SKM-1 treated with dmso at 0.1 percent for 144 hours (cell line): Measurements from ENCODE around the gene COX20.
A peak's percentile ranks its signal among the peaks of the same experiment; 100 is the strongest.
"Not testable (repeated sequence)": the region's sequence is repeated elsewhere in the genome, so short reads cannot be mapped to it uniquely, and the experiment has no call there.

Experiments used
- DNase-seq: peaks from one replicate; lab custom pipeline; 2025; ENCODE audit not compliant: unreplicated experiment; lab: John Stamatoyannopoulos, UW

The COX20 gene

DNA sequence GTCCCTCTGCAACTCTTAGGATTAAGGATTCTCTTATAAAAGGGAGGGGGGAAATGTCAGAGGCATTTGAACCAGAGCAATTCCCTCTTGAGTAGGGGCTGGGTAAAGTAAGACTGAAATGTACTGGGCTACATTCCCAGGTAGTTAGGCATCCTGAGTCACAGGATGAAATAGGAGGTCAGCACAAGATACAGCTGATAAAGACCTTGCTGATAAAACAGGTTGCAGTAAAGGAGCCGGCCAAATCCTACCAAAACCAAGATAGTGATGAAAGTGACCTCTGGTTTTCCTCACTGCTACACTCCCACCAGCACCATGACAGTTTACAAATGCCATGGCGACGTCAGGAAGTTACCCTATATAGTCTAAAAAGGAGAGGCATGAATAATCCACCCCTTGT, 14.3 kb upstream of the COX20 start:
- DNase-seq, result no peak

DNA sequence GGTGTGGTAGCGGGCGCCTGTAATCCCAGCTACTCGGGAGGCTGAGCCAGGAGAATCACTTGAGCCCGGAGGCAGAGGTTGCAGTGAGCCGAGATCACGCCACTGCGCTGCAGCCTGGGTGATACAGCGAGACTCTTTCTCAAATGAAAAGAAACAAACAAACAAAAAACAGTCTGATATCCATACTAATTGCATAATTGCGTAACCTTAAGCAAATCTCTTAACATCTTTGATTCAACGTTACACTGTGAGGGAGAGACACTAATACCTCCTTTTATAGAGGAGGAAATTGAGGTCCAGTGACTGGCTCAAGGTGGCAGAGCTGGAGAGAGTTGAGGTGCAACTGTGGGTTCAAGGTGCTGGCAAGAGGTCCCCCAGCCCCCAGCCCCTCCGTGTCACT, 12.6 kb upstream of the COX20 start:
- DNase-seq, result no peak

DNA sequence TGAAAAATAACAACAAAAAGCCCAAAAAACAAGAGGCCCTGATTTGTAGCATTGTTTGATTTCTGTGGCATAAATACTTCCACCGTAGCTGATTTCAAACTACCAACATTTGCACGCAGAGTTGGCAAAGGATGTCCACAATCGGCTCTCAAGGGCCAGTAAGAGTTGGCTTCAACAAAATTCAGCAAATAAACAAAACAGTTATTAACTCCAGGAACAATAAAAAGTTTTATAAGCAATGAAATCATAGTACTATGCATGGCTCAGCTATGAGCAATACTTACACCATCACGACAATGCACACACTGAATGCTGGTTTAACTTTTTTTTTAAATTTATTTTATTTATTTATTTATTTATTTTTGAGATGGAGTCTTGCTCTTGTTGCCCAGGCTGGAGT, 8.7 kb upstream of the COX20 start:
- DNase-seq, result no peak

DNA sequence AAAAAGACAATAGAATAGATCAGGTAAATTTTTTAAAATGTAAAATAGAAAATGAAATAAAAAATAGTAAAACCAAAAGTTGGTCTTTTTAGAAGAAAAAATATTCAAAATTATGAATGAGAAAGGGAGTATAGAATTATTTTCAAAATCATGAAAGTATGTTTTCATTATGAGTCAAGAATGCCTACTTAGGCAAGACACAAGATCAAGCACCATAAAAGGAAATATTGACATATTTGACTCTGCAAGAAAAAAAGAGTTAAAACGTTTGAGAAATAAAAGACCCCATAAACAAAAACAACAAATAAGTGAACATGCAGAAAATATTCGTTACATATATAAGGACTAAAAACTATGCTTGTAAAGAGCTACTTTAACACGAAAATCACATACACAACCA, 4.8 kb upstream of the COX20 start:
- no peak for DNase-seq

DNA sequence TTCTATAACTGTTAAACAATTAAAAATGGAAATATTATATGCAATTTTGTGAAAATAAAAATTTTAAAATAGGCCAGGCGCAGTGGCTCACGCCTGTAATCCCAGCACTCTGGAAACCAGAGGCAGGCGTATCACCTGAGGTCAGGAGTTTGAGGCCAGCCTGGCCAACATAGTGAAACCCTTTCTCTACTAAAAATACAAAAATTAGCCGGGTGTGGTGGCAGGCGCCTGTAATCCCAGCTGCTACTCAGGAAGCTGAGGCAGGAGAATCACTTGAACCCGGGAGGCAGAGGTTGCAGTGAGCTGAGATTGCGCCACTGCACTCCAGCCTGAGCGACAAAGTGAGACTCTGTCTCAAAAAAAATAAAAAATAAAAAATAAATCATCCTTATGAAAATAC, 2.2 kb upstream of the COX20 start:
- not testable (repeated sequence) for DNase-seq

DNA sequence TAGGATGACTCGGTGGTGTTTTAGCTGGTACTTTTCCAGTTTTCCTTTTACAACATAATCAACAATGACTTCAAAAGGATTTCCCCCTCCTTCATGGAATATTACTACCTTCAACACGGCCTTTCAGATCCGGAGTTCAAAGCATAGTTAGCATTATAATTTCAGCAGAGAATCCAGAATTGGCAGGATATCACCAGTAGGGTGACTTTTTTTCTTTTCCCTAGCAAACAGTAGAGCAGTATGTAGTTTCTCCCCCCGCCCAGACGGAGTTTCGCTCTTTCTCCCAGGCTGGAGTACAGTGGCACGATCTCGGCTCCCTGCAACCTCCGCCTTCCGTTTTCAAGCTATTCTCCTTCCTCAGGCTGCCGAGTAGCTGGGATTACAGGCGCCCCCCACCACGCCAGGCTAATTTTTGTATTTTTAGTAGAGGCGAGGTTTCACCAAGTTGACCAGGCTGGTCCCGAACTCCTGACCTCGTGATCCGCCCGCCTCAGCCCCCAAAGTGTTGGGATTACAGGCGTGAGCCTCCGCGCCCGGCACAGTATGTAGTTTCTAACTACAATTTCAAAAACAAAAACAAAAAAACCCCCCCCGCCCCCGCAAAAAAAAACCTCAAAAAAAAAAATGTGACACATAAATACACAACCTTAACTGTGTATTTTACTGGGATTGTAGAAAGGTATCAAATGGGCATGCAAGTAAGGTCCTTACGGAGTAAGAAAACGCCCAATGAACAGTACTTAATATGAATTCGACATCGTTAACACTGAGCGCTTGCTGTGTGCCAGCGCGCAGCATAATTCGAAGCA, 1.5 kb upstream of the COX20 start:
- DNase-seq, result peak; percentile 91

DNA sequence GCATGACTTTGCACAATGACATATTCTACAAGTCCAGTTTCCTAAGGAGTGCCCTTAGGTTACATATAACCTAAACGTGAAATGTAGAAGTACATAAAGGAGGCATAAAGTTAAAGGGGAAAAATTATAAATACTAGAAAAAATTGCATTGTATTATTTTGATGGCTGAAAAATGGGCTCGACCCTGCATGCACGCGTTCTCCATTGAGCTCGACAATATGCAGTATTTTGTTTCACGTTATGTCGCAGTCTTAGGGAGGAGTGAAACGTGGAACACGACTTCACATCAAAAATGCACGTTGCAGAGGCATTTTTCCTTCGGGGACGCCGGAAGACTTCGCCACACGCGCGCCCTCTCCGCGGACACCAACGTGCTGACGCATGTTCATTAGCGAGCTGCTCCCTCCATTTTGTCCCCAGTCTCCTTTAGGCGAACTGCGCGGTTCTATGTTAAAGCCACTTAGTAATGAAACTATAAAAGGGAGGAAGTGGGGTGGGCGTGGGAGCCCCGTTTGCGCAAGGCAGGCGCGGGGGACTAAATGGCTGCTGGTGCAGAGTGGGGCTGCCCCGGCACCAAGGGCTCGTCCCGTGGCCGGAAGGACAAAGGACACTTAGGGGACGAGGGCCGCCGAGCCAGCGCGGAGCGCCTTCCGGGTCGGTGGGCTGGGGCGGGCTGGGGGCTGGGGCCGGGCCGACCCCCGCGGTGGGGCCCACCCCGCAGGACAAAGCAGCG, 749 bp upstream of the COX20 start:
- DNase-seq, result peak; percentile 97

DNA sequence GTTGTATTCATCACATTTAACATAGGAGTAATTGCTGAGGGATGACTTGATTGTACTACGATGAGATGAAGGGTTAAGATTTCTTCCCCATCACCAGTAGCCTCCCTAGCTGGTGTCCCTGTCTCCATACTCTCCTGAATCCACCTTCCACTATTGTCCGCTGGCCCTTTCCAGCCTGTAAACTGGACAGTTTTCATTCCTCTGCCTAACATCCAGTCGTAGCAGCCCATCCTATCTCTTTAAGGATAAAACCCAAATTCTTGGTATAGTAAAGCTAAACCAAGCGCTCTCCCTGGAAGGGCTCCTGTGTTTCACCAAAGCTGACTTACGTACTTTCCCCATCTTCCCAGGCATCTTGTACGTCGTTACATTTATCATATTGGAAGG, 670 bp downstream of the COX20 start:
- DNase-seq, result peak; percentile 42

DNA sequence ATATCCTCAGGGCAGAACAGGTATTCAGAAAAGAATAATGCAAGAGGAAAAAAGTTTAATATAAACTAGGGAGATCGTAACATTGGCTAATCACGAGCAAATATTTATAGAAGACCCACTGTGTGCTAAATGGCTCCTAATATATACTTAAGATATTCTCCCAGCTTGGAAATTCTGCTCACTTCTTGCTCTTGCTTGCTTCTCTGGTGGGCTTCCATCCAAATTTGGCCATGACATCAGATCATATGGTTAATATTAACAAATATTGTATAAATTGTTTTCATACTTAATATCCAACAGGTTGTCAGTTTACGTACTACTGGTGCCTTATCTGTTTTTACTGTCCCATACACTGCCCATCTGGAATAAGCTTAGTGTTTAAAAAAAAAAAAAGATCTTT, 1.1 kb downstream of the COX20 start:
- DNase-seq, result no peak

DNA sequence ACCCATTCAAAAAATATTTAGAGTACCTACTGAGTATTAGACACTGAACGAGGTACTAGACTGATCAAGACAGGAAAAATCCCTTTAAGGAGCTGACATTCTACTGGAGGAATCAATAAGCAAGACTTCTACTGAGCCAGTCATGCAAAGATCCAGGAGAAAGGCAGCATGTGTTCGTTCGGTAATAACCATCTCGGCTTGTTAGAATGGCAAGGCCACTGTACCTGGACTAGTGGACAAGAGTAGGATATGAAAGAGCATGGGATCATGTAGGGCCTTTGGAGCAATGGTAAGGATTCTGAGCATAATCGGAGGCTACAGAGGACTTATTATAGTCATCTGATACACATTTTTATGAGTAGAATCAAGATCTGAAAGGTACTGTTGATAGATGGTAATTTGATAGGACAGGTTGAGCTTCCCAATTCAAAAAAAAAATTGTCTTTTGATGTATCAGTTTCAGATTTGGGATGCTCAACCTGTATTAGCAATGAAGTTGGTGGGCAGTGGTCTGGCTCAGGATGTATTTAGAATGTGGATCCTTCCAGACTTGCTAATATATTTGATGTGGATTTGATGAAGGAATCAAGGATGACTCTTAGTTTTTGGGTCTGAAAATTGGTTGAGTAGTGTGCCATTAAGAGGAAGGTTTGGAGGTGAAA, 2.3 kb downstream of the COX20 start:
- no peak for DNase-seq

DNA sequence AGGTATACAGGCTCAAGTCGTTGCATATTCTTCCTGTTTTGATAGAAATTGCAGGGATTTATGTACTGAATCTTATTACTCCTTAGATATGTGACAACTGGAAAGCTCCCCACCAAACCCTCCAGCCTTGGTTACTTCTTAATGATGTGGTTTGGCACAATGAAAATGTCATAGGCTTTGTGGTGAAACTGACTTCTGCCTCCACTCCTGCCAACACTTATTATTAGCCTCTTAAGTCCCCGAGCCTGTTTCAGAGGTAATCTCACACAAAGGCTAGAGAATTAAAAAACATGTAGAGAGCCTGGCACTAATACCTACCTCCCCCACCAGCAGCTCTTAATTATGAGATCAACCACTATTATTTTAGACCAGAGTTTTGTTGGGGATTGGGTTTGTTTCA, 4.2 kb downstream of the COX20 start:
- no peak for DNase-seq

DNA sequence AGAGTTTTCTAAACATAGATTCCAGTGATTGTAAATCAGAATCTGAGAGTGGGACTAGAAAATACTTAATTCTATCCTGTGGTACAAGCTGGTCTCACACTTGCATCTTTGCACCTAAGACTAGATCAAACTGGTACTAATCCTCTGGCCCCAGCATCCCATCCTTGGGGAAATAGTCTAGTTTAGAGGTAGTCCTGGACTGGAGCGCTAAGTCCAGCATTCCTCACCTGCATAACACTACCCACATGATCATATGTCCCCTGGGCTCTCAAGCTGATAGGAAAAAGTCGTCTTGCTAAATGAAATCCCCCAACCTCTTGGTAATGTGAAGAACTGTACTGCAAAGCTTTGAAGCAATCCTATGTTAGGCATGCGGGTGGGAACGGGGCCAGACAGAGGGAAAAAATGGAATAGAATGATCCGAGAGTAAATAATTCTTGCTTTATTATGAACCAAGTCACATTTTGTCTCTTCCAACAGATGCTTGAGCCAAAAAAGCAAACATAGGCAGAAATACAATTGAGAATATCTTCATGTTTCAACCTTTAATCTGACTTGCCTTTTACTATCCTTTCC, 4.8 kb downstream of the COX20 start:
- DNase-seq, result no peak

DNA sequence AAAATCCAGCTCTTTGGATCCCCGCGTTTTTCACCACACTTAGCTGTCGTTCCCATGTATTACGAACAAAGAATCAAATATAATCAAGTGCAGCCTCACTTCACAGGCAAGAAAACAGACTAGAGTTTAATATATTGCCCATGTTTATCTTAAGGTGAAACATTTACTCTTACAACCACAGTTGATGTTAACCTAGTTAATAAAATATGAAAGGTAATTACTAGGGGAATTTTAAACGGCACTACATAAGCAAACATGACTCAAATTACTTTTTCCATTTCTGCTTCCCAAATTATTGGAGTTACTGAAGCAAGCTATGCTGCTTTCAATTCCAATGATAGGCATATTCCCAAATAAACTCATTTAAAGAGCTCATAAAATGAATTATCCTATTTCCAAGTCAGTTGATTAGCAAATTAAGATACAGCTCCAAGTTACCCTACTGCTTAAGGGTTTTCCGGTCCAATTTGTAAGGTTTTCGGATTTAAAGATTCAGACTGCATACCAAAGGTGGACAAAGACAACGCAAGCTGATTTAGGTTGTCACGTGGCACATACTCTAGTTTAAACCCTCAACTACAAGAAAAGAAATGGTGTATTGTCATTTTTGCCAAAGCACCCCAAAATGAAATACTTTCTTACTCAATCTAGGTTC, 5.9 kb downstream of the COX20 start:
- DNase-seq, result no peak

DNA sequence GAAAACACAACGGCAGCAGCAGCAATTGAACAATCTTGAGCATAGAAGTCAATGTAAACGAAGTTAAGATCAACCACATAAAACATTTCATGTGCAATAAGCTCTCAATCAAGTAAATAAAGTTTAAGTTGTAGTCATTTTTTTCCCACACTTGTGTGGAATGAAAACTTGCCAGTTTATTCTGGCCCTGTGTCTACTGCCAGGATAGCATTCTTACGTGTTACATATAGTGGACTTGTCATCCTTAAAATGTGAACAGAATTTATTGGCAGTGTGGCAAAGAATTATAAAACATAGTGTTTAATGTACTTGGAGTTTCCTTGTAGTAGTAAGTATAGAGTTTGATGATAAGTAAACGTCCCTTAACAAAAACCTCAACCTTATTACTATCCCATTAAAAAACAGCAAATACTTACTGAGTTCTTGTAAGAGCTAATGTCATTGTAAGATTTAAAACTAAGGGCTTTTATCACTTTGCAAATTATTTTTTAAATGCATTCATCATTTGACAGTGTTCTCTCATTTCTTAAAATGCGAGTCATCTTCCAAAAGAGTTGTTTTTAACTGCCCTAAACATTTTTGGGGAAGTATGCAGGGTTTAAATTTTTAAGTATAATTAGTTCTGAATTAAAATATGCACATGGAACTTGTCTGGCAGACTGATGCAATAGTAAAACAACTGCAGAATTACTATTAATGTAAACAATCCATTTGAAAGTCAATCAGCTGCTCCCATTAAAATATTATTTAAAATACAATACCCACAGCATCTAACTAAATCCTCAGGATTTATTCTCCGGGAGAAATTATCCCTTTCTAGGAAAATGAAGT, 7.9 kb downstream of the COX20 start:
- no peak for DNase-seq

DNA sequence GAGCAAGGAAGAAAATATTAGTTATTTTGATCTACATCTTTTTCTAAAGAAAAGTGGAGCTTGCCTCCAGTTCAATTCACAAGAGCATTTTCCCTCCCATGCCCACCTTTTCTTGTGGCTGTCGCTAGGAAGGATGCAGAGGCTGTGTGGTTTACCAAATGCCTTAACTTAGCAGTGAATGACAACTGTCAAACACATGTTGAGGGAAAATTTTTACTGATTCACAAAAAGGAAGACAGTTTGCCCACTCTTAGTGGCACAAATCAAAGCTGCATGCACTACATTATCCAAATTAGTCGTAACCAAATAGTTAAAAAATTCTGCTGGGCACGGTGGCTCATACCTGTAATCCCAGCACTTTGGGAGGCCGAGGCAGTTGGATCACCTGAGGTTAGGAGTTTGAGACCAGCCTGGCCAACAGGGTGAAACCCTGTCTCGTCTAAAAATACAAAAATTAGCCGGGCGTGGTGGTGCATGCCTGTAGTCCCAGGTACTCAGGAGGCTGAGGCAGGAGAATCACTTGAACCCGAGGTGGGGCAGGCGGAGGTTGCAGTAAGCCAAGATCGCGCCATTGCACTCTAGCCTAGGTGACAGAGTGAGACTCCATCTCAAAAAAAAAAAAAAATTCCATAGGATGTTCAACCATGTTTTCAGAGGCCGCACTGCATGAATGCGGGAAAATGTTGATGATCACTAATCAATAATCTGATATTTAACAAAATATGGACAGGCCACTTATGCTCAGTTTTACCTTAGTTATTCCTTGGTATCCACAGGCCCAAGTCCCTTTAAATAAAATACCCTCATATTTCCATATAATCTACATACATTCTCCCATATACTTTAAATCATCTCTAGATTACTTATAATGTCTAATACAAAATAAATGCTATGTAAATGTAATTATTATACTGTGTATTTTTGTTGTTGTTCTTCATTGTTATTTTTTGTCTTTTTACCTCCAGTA, 9.0 kb downstream of the COX20 start:
- no peak for DNase-seq

DNA sequence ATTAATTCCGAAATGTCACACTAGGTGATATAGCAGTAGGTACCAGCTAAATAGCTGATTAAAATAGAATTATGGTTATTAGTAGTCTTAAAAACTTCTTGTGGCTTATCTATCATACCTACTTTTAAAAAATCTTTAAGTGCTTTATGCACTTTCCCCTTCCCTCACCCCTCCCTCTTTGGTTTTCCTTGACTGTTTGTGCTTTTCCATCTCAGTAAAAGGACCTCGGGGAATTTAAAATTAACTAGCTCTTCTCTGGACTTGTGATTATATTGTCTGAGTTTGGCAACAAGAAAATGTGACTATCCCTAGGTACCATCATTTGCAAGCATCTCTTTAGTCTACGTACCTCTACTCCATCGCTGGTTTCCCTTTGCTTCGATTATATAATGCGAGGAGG, 11.2 kb downstream of the COX20 start:
- no peak for DNase-seq

DNA sequence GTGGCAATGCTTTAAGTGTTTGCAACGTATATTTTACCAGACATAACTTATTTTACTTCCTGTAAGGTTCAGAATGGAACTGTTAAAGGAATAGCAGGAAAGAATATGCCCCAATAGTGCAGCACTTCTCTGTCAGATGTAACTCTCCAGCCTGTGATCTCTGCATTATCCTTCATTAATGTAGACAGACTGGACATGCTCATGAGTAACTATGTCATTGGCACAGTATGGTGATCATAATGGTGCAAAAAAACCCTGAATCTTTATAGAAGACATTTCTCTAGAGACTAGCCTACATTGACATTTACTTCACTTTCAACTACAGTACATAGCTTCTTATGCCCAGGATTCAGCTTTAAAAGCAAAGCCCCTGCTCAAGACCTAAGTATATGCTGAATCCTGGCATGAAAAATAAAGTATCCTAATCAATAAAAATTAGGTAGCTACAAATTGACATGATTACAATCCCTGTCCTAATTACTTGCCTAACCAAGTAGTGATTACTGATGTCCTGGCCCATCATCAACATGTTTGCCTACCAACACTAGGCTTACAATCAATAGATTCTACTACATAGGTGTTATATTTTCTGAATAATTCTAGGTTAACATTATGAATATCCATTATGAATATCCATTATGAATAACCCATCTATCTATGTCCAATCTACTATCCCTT, 13.9 kb downstream of the COX20 start:
- DNase-seq, result no peak

DNA sequence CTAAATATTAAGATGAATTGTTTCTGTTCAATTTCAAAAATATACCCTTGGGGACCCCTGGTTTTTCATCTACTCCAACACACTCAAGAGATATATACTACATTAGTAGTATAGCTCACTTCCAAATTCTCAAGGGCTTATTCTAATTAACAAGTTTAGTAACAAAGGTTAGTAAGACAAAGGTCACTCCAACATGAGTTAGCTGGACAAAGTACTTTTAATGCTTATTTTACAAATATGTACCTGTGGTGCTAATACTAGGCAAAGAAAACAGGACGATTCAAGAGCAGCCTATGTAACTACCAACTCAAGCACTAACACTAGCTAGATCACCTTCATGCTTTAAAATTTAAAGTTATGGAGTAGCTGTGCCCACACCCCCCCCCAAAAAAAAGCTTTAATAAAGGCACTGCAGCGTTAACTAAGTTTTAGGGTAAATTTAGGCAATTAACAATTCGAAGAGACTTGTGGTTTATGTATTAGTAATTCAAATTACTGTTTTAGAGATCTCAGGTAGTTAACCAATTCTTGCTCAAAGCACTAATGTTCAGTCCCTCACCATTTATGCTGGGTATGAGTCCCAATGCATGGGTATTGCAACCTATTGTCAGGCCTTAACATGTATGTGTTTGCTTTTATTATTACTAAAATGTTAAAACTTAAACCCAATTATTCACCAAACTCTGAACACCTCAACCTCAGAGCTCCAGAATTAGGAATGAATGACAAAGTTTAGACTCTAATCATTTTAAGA, 14.8 kb downstream of the COX20 start:
- DNase-seq, result no peak
